AG10803 (cell line): ENCODE results near the gene ATG5.

Source experiments
- DNase-seq: peaks from one replicate; pipeline ENCODE4 v3.0.0; 2010; ENCODE audit warnings: low read depth
- H3K4me3 ChIP-seq: 2 replicates; pipeline ENCODE4 v1.5.1; 2011; ENCODE audit warnings: mild to moderate bottlenecking, low read length, control low read depth
- CTCF ChIP-seq: conservative IDR thresholded peaks from 2 replicates; pipeline ENCODE4 v1.5.1; 2011; ENCODE audit warnings: mild to moderate bottlenecking, low read length, control low read depth, inconsistent platforms

The ATG5 gene

GRCh38 chr6:106173124-106173879 lies 152.3 kb downstream of the ATG5 start:
- no peak overlapping the region for H3K4me3 ChIP-seq
- no peak for TF ChIP-seq CTCF
- no peak for DNase-seq

- no peak for DNase-seq
- no peak overlapping the region for H3K4me3 ChIP-seq
- TF ChIP-seq CTCF = no peak
These were observed 155.3 kb downstream of the ATG5 start for GRCh38 chr6:106170030-106170791.

GRCh38 chr6:106169517-106169916 lies 156.0 kb downstream of the ATG5 start:
- no peak for TF ChIP-seq CTCF
- H3K4me3 ChIP-seq = no peak overlapping the region

GRCh38 chr6:106168097-106168888 lies 157.3 kb downstream of the ATG5 start:
- TF ChIP-seq CTCF = no peak

More at GRCh38 chr6:106169517-106169916, 156.0 kb downstream of the ATG5 start:
- DNase-seq = no peak

GRCh38 chr6:106167096-106167814 lies 158.3 kb downstream of the ATG5 start:
- no peak for TF ChIP-seq CTCF
- no peak for DNase-seq
- H3K4me3 ChIP-seq = no peak overlapping the region

More at GRCh38 chr6:106168097-106168888, 157.3 kb downstream of the ATG5 start:
- peak; percentile 41 for DNase-seq
- H3K4me3 ChIP-seq = no peak overlapping the region

GRCh38 chr6:106165885-106166485 lies 159.6 kb downstream of the ATG5 start:
- no peak for TF ChIP-seq CTCF
- no peak for DNase-seq
- no peak overlapping the region for H3K4me3 ChIP-seq
